Measurements from ENCODE around the gene ISG20. TPM values are rescaled to one million over a fixed set of nuclear protein-coding genes. Genes with fewer than 3 reads are reported as not detected.
"Not testable (repeated sequence)": the region's sequence is repeated elsewhere in the genome, so short reads cannot be mapped to it uniquely, and the experiment has no call there.

ISG20 gene
- total and polyA plus RNA-seq, 4 donors = 6.8 to 36.5 (median 14.3) TPM

- H3K4me1 ChIP-seq (ENCODE audit: control insufficient read depth in 4 of 4, insufficient read depth in 4 of 4, low read length in 3 of 4) = no peaks in the 10 kb centered on the region
- no peak overlapping the region for H3K4me3 ChIP-seq (ENCODE audit: low read depth in 1 of 3, low read length in 3 of 3)
- no peak overlapping the region for H3K27ac ChIP-seq (ENCODE audit: low read depth in 1 of 2, low read length in 2 of 2)
- H3K36me3 ChIP-seq (ENCODE audit: control insufficient read depth in 4 of 4, insufficient read depth in 3 of 4, low read depth in 1 of 4, low read length in 3 of 4) = peaks cover 1 to 24% (median 23%) of the 10 kb centered on the region in 4 donors
- DNase-seq (ENCODE audit: low spot score) = no peak
- no peaks in the 10 kb centered on the region for H3K9me3 ChIP-seq (ENCODE audit: control insufficient read depth in 4 of 4, low read length in 3 of 4)
- H3K27me3 ChIP-seq (ENCODE audit: control insufficient read depth in 4 of 4, insufficient read depth in 4 of 4, low read length in 3 of 4) = no peaks in the 10 kb centered on the region
- TF ChIP-seq SP1 (IDR thresholded peaks at IDR 0.05) (no peak), HNF4G (IDR thresholded peaks at IDR 0.05) (no peak), ZBTB33 (IDR thresholded peaks at IDR 0.05) (no peak), FOXA1 (IDR thresholded peaks at IDR 0.05) (no peak), EGR1 (IDR thresholded peaks at IDR 0.05; ENCODE audit: low read depth in 2 of 2) (no peak), RAD21 (IDR thresholded peaks at IDR 0.05) (no peak), NR2F2 (IDR thresholded peaks at IDR 0.05) (no peak)
- 94% methylated on average over 12 of the region's 12 CpGs for WGBS
- no peak overlapping the region for H3K9ac ChIP-seq (ENCODE audit: low read depth in 1 of 2, low read length in 2 of 2)
Measured at GRCh38 chr15:88631464-88632028, 7.3 kb upstream of the ISG20 start.

GRCh38 chr15:88632797-88633196 lies 6.0 kb upstream of the ISG20 start:
- H3K36me3 ChIP-seq (ENCODE audit: control insufficient read depth in 4 of 4, insufficient read depth in 3 of 4, low read depth in 1 of 4, low read length in 3 of 4) = peaks cover 1 to 18% (median 15%) of the 10 kb centered on the region in 4 donors
- H3K9me3 ChIP-seq (ENCODE audit: control insufficient read depth in 4 of 4, low read length in 3 of 4); H3K4me1 ChIP-seq (ENCODE audit: control insufficient read depth in 4 of 4, insufficient read depth in 4 of 4, low read length in 3 of 4); H3K9ac ChIP-seq (ENCODE audit: low read depth in 1 of 2, low read length in 2 of 2); H3K27me3 ChIP-seq (ENCODE audit: control insufficient read depth in 4 of 4, insufficient read depth in 4 of 4, low read length in 3 of 4); H3K4me3 ChIP-seq (ENCODE audit: low read depth in 1 of 3, low read length in 3 of 3); DNase-seq (ENCODE audit: low spot score); H3K27ac ChIP-seq (ENCODE audit: low read depth in 1 of 2, low read length in 2 of 2): not testable (repeated sequence)
- WGBS = 87% methylated on average over 7 of the region's 7 CpGs

- 91% methylated on average over 2 of the region's 2 CpGs for WGBS
- no peaks in the 10 kb centered on the region for H3K9me3 ChIP-seq (ENCODE audit: control insufficient read depth in 4 of 4, low read length in 3 of 4)
- H3K27me3 ChIP-seq (ENCODE audit: control insufficient read depth in 4 of 4, insufficient read depth in 4 of 4, low read length in 3 of 4) = no peaks in the 10 kb centered on the region
- DNase-seq (ENCODE audit: low spot score) = no peak
- H3K9ac ChIP-seq (ENCODE audit: low read depth in 1 of 2, low read length in 2 of 2) = no peak overlapping the region
- H3K36me3 ChIP-seq (ENCODE audit: control insufficient read depth in 4 of 4, insufficient read depth in 3 of 4, low read depth in 1 of 4, low read length in 3 of 4) = peaks cover 0 to 11% (median 8%) of the 10 kb centered on the region in 4 donors
- H3K4me3 ChIP-seq (ENCODE audit: low read depth in 1 of 3, low read length in 3 of 3) = no peak overlapping the region
- peaks cover 3 to 12% (median 6%) of the 10 kb centered on the region in 4 donors for H3K4me1 ChIP-seq (ENCODE audit: control insufficient read depth in 4 of 4, insufficient read depth in 4 of 4, low read length in 3 of 4)
- H3K27ac ChIP-seq (ENCODE audit: low read depth in 1 of 2, low read length in 2 of 2) = peak overlapping the region in 1 of 2 donors; percentile 24
- TF ChIP-seq RAD21 (IDR thresholded peaks at IDR 0.05) (no peak), ZBTB33 (IDR thresholded peaks at IDR 0.05) (no peak), YY1 (IDR thresholded peaks at IDR 0.05) (no peak), FOXA1 (IDR thresholded peaks at IDR 0.05) (no peak), HNF4A (conservative IDR thresholded peaks at IDR 0.05) (no peak), EGR1 (IDR thresholded peaks at IDR 0.05; ENCODE audit: low read depth in 2 of 2) (no peak), FOXA2 (IDR thresholded peaks at IDR 0.05) (no peak), MAX (IDR thresholded peaks at IDR 0.05) (no peak), TAF1 (conservative IDR thresholded peaks at IDR 0.05) (no peak), HNF4G (IDR thresholded peaks at IDR 0.05) (no peak), JUND (IDR thresholded peaks at IDR 0.05) (no peak), REST (IDR thresholded peaks at IDR 0.05) (no peak), CTCF (IDR thresholded peaks at IDR 0.05; ENCODE audit: low read depth, low read length, missing input control) (no peak), RXRA (IDR thresholded peaks at IDR 0.05) (no peak), NR2F2 (IDR thresholded peaks at IDR 0.05) (no peak), GABPA (IDR thresholded peaks at IDR 0.05 in 1 of 2, conservative IDR thresholded peaks at IDR 0.05 in 1 of 2) (no peak)
Measured at GRCh38 chr15:88634449-88634848, 4.4 kb upstream of the ISG20 start.
